K562 (cell line): Measurements from ENCODE around the gene ZNF490. TPM values are rescaled to one million over a fixed set of nuclear protein-coding genes. Genes with fewer than 3 reads are reported as not detected.
A peak's percentile ranks its signal among the peaks of the same experiment; 100 is the strongest.

Experiments used
- CBX1 ChIP-seq: sonication (generic); IDR thresholded peaks from 2 replicates; pipeline ENCODE4 v1.6.1; 2016; ENCODE audit warnings: antibody characterized with exemption, low read depth, mild to moderate bottlenecking
- EHMT2 ChIP-seq: fragments of 450-650 bp; IDR thresholded peaks from 2 replicates; pipeline ENCODE4 v1.6.1; 2018; ENCODE audit warnings: antibody characterized with exemption
- FOS ChIP-seq: IDR thresholded peaks from 3 replicates; pipeline ENCODE4 v1.6.1; 2011; ENCODE audit not compliant: insufficient read length; ENCODE audit errors: extremely low read depth
- HDAC8 ChIP-seq: fragments of 450-650 bp; IDR thresholded peaks from 2 replicates; pipeline ENCODE4 v1.6.1; 2016; ENCODE audit warnings: mild to moderate bottlenecking, missing genetic modification characterization, moderate library complexity, missing compliant biosample characterization
- HEY1 ChIP-seq: fragments of 250-450 bp; sonication (Bioruptor Pico); IDR thresholded peaks from 2 replicates; pipeline ENCODE4 v1.5.0; 2020; ENCODE audit warnings: mild to moderate bottlenecking, moderate library complexity, borderline replicate concordance
- KLF1 ChIP-seq: fragments of 450-650 bp; IDR thresholded peaks from 2 replicates; pipeline ENCODE4 v1.6.1; 2016; ENCODE audit warnings: missing genetic modification characterization, missing compliant biosample characterization
- MYBL2 ChIP-seq, 2 experiments: fragments of 450-650 bp in 1 of 2; sonication (generic) in 1 of 2; formaldehyde crosslinking in 1 of 2; IDR thresholded peaks; 2 replicates each; pipeline versions ENCODE4 v1.6.1 to v1.8.1; 2017 to 2022; ENCODE audit warnings: borderline replicate concordance in 1 of 2, inconsistent platforms in 1 of 2, low read depth in 1 of 2, mild to moderate bottlenecking in 1 of 2, missing genetic modification reagents in 1 of 2, moderate library complexity in 1 of 2
- POU5F1 ChIP-seq: fragments of 150-350 bp; IDR thresholded peaks from 2 replicates; pipeline ENCODE4 v1.6.1; 2014; ENCODE audit warnings: borderline replicate concordance, low read length, low read depth, mild to moderate bottlenecking; ENCODE audit not compliant: partially characterized antibody
- PRMT5 ChIP-seq: sonication (generic); formaldehyde crosslinking; IDR thresholded peaks from 2 replicates; pipeline ENCODE4 v1.5.0; 2020; ENCODE audit warnings: missing genetic modification reagents
- TCFL5 ChIP-seq: fragments of 250-450 bp; sonication (Bioruptor Pico); conservative IDR thresholded peaks from 2 replicates; pipeline ENCODE4 v1.6.1; 2021; ENCODE audit warnings: mild to moderate bottlenecking, moderate library complexity, matching md5 sums
- ZEB2 ChIP-seq: fragments of 450-650 bp; IDR thresholded peaks from 2 replicates; pipeline ENCODE4 v1.6.1; 2016
- ZNF354B ChIP-seq: fragments of 250-450 bp; sonication (Bioruptor Pico); IDR thresholded peaks from 2 replicates; pipeline ENCODE4 v1.4.0; 2020
- ZNF444 ChIP-seq: fragments of 250-450 bp; sonication (Bioruptor Pico); IDR thresholded peaks from 2 replicates; pipeline ENCODE4 v1.4.0; 2020; ENCODE audit warnings: mild to moderate bottlenecking, moderate library complexity
- ZNF445 ChIP-seq: fragments of 250-450 bp; sonication (Bioruptor Pico); IDR thresholded peaks from 2 replicates; pipeline ENCODE4 v1.4.0; 2020; ENCODE audit warnings: low read depth, mild to moderate bottlenecking, moderate library complexity
- ZNF717 ChIP-seq: fragments of 250-450 bp; sonication (Bioruptor Pico); IDR thresholded peaks from 2 replicates; pipeline ENCODE4 v1.5.0; 2021
- polyA plus RNA-seq, 8 experiments: library from polyadenylated mRNA; depleted of rRNA in 4 of 8; stranded (reverse) in 5 of 8; unstranded in 3 of 8; fragments of >200 nt; fragmentation: Nextera tagmentation in 2 of 8; fragmentation: Illumina TruSeq in 1 of 8; extraction: Ambion mirVana in 2 of 8; extraction: Trizol in 1 of 8; gene quantifications; 2 replicates each; pipeline versions ENCODE4 v1.2.1 to v1.2.3, GENCODE V29; 2011 to 2014; ENCODE audit warnings: inconsistent platforms in 1 of 8, missing spikeins in 1 of 8
- total RNA-seq, 7 experiments: library from RNA; depleted of rRNA in 6 of 7; stranded (reverse); fragments of >200 nt in 6 of 7; fragmentation: Illumina TruSeq in 2 of 7; extraction: Trizol in 2 of 7; gene quantifications; 2 replicates each; pipeline versions ENCODE4 v1.2.1 to v1.2.3, GENCODE V29; 2011 to 2021; ENCODE audit warnings: low replicate concordance in 1 of 7
- TF ChIP-seq, protein P1 (sequence below): sonication (generic); formaldehyde crosslinking; IDR thresholded peaks from 2 replicates; pipeline ENCODE4 v1.8.1; 2023; ENCODE audit warnings: mild to moderate bottlenecking, missing genetic modification reagents
- TF ChIP-seq, protein P2 (sequence below): fragments of 250-450 bp; sonication (Bioruptor Pico); IDR thresholded peaks from 2 replicates; pipeline ENCODE4 v1.9.0; 2021; ENCODE audit warnings: mild to moderate bottlenecking, inconsistent platforms
- TF ChIP-seq, protein P3 (sequence below): IDR thresholded peaks from 2 replicates; pipeline ENCODE4 v1.6.1; 2014; ENCODE audit warnings: antibody characterized with exemption

Gene ZNF490
- total and polyA plus RNA-seq, 9 of the 15 experiments (the other 6 are each of a cell fraction or from before 2014, with no cell fraction given), result 0.90 to 8.3 (median 4.4) TPM

GRCh38 chr19:12610540-12611360 is at the start of gene ZNF490, which contains the start of gene ZNF791 (continued):
- TF ChIP-seq CBX1 (peak; percentile 84; the same call in 1 of the 2 replicates), ZEB2 (peak; percentile 97), ZNF717 (CRISPR knock-in tag) (no peak), ZNF444 (CRISPR knock-in tag) (no peak), MYBL2 (IDR thresholded peaks at IDR 0.05; ENCODE audit: low read depth) (no peak), MYBL2 (CRISPR knock-in tag; IDR thresholded peaks at IDR 0.05; ENCODE audit: borderline replicate concordance) (no peak), PRMT5 (CRISPR knock-in tag) (peak; percentile 77; the same call in 1 of the 2 replicates), ZNF445 (no peak), KLF1 (tag) (no peak), POU5F1 (no peak), FOS (no peak), HEY1 (no peak), ZNF354B (CRISPR knock-in tag) (no peak), EHMT2 (no peak), HDAC8 (tag) (no peak), TCFL5 (no peak)
- TF ChIP-seq, protein P1, sequence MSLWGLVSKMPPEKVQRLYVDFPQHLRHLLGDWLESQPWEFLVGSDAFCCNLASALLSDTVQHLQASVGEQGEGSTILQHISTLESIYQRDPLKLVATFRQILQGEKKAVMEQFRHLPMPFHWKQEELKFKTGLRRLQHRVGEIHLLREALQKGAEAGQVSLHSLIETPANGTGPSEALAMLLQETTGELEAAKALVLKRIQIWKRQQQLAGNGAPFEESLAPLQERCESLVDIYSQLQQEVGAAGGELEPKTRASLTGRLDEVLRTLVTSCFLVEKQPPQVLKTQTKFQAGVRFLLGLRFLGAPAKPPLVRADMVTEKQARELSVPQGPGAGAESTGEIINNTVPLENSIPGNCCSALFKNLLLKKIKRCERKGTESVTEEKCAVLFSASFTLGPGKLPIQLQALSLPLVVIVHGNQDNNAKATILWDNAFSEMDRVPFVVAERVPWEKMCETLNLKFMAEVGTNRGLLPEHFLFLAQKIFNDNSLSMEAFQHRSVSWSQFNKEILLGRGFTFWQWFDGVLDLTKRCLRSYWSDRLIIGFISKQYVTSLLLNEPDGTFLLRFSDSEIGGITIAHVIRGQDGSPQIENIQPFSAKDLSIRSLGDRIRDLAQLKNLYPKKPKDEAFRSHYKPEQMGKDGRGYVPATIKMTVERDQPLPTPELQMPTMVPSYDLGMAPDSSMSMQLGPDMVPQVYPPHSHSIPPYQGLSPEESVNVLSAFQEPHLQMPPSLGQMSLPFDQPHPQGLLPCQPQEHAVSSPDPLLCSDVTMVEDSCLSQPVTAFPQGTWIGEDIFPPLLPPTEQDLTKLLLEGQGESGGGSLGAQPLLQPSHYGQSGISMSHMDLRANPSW (CRISPR knock-in tag), result peak; percentile 78; the same call in 1 of the 2 replicates
- TF ChIP-seq, protein P2, sequence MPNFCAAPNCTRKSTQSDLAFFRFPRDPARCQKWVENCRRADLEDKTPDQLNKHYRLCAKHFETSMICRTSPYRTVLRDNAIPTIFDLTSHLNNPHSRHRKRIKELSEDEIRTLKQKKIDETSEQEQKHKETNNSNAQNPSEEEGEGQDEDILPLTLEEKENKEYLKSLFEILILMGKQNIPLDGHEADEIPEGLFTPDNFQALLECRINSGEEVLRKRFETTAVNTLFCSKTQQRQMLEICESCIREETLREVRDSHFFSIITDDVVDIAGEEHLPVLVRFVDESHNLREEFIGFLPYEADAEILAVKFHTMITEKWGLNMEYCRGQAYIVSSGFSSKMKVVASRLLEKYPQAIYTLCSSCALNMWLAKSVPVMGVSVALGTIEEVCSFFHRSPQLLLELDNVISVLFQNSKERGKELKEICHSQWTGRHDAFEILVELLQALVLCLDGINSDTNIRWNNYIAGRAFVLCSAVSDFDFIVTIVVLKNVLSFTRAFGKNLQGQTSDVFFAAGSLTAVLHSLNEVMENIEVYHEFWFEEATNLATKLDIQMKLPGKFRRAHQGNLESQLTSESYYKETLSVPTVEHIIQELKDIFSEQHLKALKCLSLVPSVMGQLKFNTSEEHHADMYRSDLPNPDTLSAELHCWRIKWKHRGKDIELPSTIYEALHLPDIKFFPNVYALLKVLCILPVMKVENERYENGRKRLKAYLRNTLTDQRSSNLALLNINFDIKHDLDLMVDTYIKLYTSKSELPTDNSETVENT (CRISPR knock-in tag), result peak; percentile 27; the same call in 1 of the 2 replicates
- TF ChIP-seq, protein P3, sequence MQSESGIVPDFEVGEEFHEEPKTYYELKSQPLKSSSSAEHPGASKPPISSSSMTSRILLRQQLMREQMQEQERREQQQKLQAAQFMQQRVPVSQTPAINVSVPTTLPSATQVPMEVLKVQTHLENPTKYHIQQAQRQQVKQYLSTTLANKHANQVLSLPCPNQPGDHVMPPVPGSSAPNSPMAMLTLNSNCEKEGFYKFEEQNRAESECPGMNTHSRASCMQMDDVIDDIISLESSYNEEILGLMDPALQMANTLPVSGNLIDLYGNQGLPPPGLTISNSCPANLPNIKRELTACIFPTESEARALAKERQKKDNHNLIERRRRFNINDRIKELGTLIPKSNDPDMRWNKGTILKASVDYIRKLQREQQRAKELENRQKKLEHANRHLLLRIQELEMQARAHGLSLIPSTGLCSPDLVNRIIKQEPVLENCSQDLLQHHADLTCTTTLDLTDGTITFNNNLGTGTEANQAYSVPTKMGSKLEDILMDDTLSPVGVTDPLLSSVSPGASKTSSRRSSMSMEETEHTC, result no peak
